ENCODE data around the gene KIF21A.
"Not testable (repeated sequence)": the region's sequence is repeated elsewhere in the genome, so short reads cannot be mapped to it uniquely, and the experiment has no call there.

The KIF21A gene

GRCh38 chr12:39332661-39333175 is 110.2 kb downstream of the KIF21A start:
- no peak for DNase-seq

- DNase-seq = no peak
Observed at GRCh38 chr12:39331539-39332261, 111.2 kb downstream of the KIF21A start.

- DNase-seq = no peak
Observed at GRCh38 chr12:39329876-39330275, 113.0 kb downstream of the KIF21A start.

- DNase-seq = no peak
Observed at GRCh38 chr12:39329018-39329417, 113.9 kb downstream of the KIF21A start.

- no peak for DNase-seq
Observed at GRCh38 chr12:39327965-39328364, 115.0 kb downstream of the KIF21A start.

- DNase-seq = no peak
Observed at GRCh38 chr12:39327510-39327909, 115.4 kb downstream of the KIF21A start.

GRCh38 chr12:39319180-39319579 is 123.7 kb downstream of the KIF21A start:
- no peak for DNase-seq

- DNase-seq = no peak
Observed at GRCh38 chr12:39314547-39314946, 128.4 kb downstream of the KIF21A start.

- DNase-seq = no peak
Observed at GRCh38 chr12:39309516-39309915, 133.4 kb downstream of the KIF21A start.

- DNase-seq = no peak
Observed at GRCh38 chr12:39301422-39301821, 141.5 kb downstream of the KIF21A start.

- DNase-seq = no peak
Observed at GRCh38 chr12:39300799-39301198, 142.1 kb downstream of the KIF21A start.

GRCh38 chr12:39297891-39298290 is 145.0 kb downstream of the KIF21A start:
- no peak for DNase-seq

- DNase-seq = no peak
Observed at GRCh38 chr12:39296496-39296895, 146.4 kb downstream of the KIF21A start.

- not testable (repeated sequence) for DNase-seq
Observed at GRCh38 chr12:39295593-39295992, 147.3 kb downstream of the KIF21A start.

- DNase-seq = no peak
Observed at GRCh38 chr12:39294715-39295114, 148.2 kb downstream of the KIF21A start.

- DNase-seq = no peak
Observed at GRCh38 chr12:39292125-39292630, 150.7 kb downstream of the KIF21A start.

- no peak for DNase-seq
Observed at GRCh38 chr12:39287817-39288216, 155.1 kb downstream of the KIF21A start.

- DNase-seq = no peak
Observed at GRCh38 chr12:39287409-39287808, 155.5 kb downstream of the KIF21A start.

GRCh38 chr12:39278426-39278825 is 164.5 kb downstream of the KIF21A start:
- DNase-seq = no peak

GRCh38 chr12:39277416-39277815 is 165.5 kb downstream of the KIF21A start:
- no peak for DNase-seq

- no peak for DNase-seq
Observed at GRCh38 chr12:39275846-39276245, 167.1 kb downstream of the KIF21A start.

- peak; percentile 10 to 17 for DNase-seq
Observed at GRCh38 chr12:39272871-39273655, 169.9 kb downstream of the KIF21A start.

- DNase-seq = no peak
Observed at GRCh38 chr12:39269492-39269891, 173.4 kb downstream of the KIF21A start.

GRCh38 chr12:39267886-39268285 is 175.0 kb downstream of the KIF21A start:
- no peak for DNase-seq
